IMR-90 (cell line): ENCODE measurements around the gene HSD17B4. TPM values are rescaled to one million over a fixed set of nuclear protein-coding genes. Genes with fewer than 3 reads are reported as not detected.

Source experiments
- ATAC-seq: fragments of 200-7000 bp; cut with Tn5 transposase; 2 replicates; pipeline ENCODE4 v1.9.1; 2020; ENCODE audit warnings: low read depth, mild to moderate bottlenecking, moderate library complexity
- BruUV-seq: library from RNA; stranded (reverse); fragments of 400-500 nt; replicated peaks from 2 replicates; lab custom pipeline; 2021; lab: Mats Ljungman, UMichigan
- CTCF ChIA-PET: fragments of 300-600 bp; formaldehyde crosslinking; extraction: SDS; loops from one replicate; lab custom pipeline; 2021; ENCODE audit warnings: antibody characterized with exemption; lab: Yijun Ruan, JAX
- POLR2A ChIA-PET: fragments of 300-600 bp; sonication (Branson Sonifier 250); formaldehyde crosslinking; loops from one replicate; lab custom pipeline; 2022; ENCODE audit warnings: antibody characterized with exemption; ENCODE audit not compliant: unreplicated experiment; lab: Charles Lee
- DNase-seq: peaks from one replicate; pipeline ENCODE4 v3.0.0; 2013
- H2AFZ ChIP-seq: replicated peaks from 2 replicates; pipeline ENCODE3; 2013; ENCODE audit warnings: low read length, mild to moderate bottlenecking; ENCODE audit not compliant: poor library complexity
- H2AK5ac ChIP-seq: 2 replicates; pipeline ENCODE4 v1.6.1; 2013; ENCODE audit warnings: low read depth, low read length, inconsistent platforms
- H2AK9ac ChIP-seq: replicated peaks from 2 replicates; pipeline ENCODE3; 2013; ENCODE audit warnings: mild to moderate bottlenecking, low read depth, low read length, moderate library complexity; ENCODE audit not compliant: poor library complexity
- H2BK120ac ChIP-seq: 2 replicates; pipeline ENCODE4 v1.6.1; 2013; ENCODE audit warnings: low read depth, low read length, inconsistent platforms
- H2BK15ac ChIP-seq: 3 replicates; pipeline ENCODE4 v1.6.1; 2013; ENCODE audit warnings: low read depth, low read length, inconsistent platforms
- H2BK20ac ChIP-seq: 2 replicates; pipeline ENCODE4 v1.6.1; 2013; ENCODE audit warnings: low read depth, mild to moderate bottlenecking, inconsistent platforms, low read length, moderate library complexity
- H2BK5ac ChIP-seq: 2 replicates; pipeline ENCODE4 v1.6.1; 2013; ENCODE audit warnings: mild to moderate bottlenecking, low read depth, low read length, inconsistent platforms; ENCODE audit not compliant: poor library complexity, severe bottlenecking
- H3K14ac ChIP-seq: replicated peaks from 2 replicates; pipeline ENCODE4 v1.6.1; 2013; ENCODE audit warnings: low read depth, low read length, inconsistent platforms
- H3K18ac ChIP-seq: 2 replicates; pipeline ENCODE4 v1.6.1; 2013; ENCODE audit warnings: low read depth, low read length, control low read depth
- H3K23ac ChIP-seq: 2 replicates; pipeline ENCODE4 v1.6.1; 2013; ENCODE audit warnings: low read depth, low read length, inconsistent platforms
- H3K27ac ChIP-seq: 2 replicates; pipeline ENCODE4 v1.5.1; 2013; ENCODE audit warnings: mild to moderate bottlenecking, control low read depth, low read length; ENCODE audit not compliant: insufficient read depth
- H3K27me3 ChIP-seq: 2 replicates; pipeline ENCODE4 v1.6.1; 2013; ENCODE audit warnings: low read length; ENCODE audit not compliant: control insufficient read depth, insufficient read depth
- H3K36me3 ChIP-seq: 2 replicates; pipeline ENCODE4 v1.6.1; 2013; ENCODE audit warnings: low read length, mixed read lengths; ENCODE audit not compliant: control insufficient read depth, insufficient read depth
- H3K4ac ChIP-seq: 2 replicates; pipeline ENCODE4 v1.6.1; 2013; ENCODE audit warnings: low read depth, low read length, inconsistent platforms
- H3K4me1 ChIP-seq: 2 replicates; pipeline ENCODE4 v1.6.1; 2013; ENCODE audit warnings: low read length, mixed read lengths; ENCODE audit not compliant: control insufficient read depth, insufficient read depth
- H3K4me2 ChIP-seq: 2 replicates; pipeline ENCODE4 v1.6.1; 2013; ENCODE audit warnings: low read depth, mild to moderate bottlenecking, control low read depth, low read length, moderate library complexity
- H3K4me3 ChIP-seq: 2 replicates; pipeline ENCODE4 v1.5.1; 2013; ENCODE audit warnings: low read depth, mild to moderate bottlenecking, control low read depth, low read length, moderate library complexity; ENCODE audit not compliant: insufficient read depth
- H3K56ac ChIP-seq: 2 replicates; pipeline ENCODE4 v1.6.1; 2013; ENCODE audit warnings: low read length, inconsistent platforms; ENCODE audit not compliant: insufficient read depth; ENCODE audit errors: extremely low read depth
- H3K79me1 ChIP-seq, 2 experiments: 2 replicates each; pipeline ENCODE4 v1.6.1; 2013; ENCODE audit warnings: low read length in 2 of 2, inconsistent platforms in 1 of 2, low read depth in 1 of 2
- H3K9ac ChIP-seq: 2 replicates; pipeline ENCODE4 v1.6.1; 2013; ENCODE audit warnings: low read depth, low read length, control low read depth
- H3K9me1 ChIP-seq: 2 replicates; pipeline ENCODE4 v1.6.1; 2013; ENCODE audit warnings: low read length, inconsistent platforms; ENCODE audit not compliant: insufficient read depth
- H3K9me3 ChIP-seq: 2 replicates; pipeline ENCODE4 v1.6.1; 2013; ENCODE audit warnings: low read length; ENCODE audit not compliant: control insufficient read depth, insufficient read depth
- H4K20me1 ChIP-seq: 2 replicates; pipeline ENCODE4 v1.6.1; 2013; ENCODE audit warnings: low read length, inconsistent platforms; ENCODE audit not compliant: insufficient read depth
- H4K5ac ChIP-seq: 2 replicates; pipeline ENCODE4 v1.6.1; 2013; ENCODE audit warnings: mild to moderate bottlenecking, low read depth, low read length, control low read depth
- H4K8ac ChIP-seq, 2 experiments: 2 replicates each; pipeline ENCODE4 v1.6.1; 2013; ENCODE audit warnings: low read depth in 2 of 2, low read length in 2 of 2, control low read depth in 1 of 2, inconsistent platforms in 1 of 2
- H4K91ac ChIP-seq: 2 replicates; pipeline ENCODE4 v1.6.1; 2013; ENCODE audit warnings: low read depth, low read length, inconsistent platforms; ENCODE audit not compliant: insufficient read depth
- BHLHE40 ChIP-seq: fragments of 150-350 bp; IDR thresholded peaks from 2 replicates; pipeline ENCODE4 v1.6.1; 2016; ENCODE audit warnings: mild to moderate bottlenecking, low read depth, low read length
- CEBPB ChIP-seq: IDR thresholded peaks from 2 replicates; pipeline ENCODE4 v1.6.1; 2012; ENCODE audit warnings: low read depth, low read length, improper control_type of control experiment
- CHD1 ChIP-seq: IDR thresholded peaks from 2 replicates; pipeline ENCODE4 v1.6.1; 2012; ENCODE audit warnings: low read depth, low read length, improper control_type of control experiment
- FOS ChIP-seq: fragments of 150-350 bp; IDR thresholded peaks from 2 replicates; pipeline ENCODE4 v1.6.1; 2016; ENCODE audit warnings: low read depth, low read length
- MAFK ChIP-seq: IDR thresholded peaks from 2 replicates; pipeline ENCODE4 v1.6.1; 2012; ENCODE audit warnings: low read depth, low read length, improper control_type of control experiment
- MAZ ChIP-seq: IDR thresholded peaks from 2 replicates; pipeline ENCODE4 v1.6.1; 2012; ENCODE audit warnings: low read depth, mild to moderate bottlenecking, low read length, improper control_type of control experiment, moderate library complexity, borderline replicate concordance
- MXI1 ChIP-seq: IDR thresholded peaks from 2 replicates; pipeline ENCODE4 v1.6.1; 2012; ENCODE audit warnings: low read depth, mild to moderate bottlenecking, low read length, moderate library complexity, borderline replicate concordance
- NFE2L2 ChIP-seq: fragments of 150-350 bp; IDR thresholded peaks from 2 replicates; pipeline ENCODE4 v1.6.1; 2016; ENCODE audit warnings: low read depth, mild to moderate bottlenecking, low read length
- POLR2A ChIP-seq: IDR thresholded peaks from 2 replicates; pipeline ENCODE4 v1.6.1; 2012; ENCODE audit warnings: mild to moderate bottlenecking, low read depth, low read length
- RAD21 ChIP-seq: IDR thresholded peaks from 2 replicates; pipeline ENCODE4 v1.6.1; 2012; ENCODE audit warnings: low read length, improper control_type of control experiment
- RCOR1 ChIP-seq: IDR thresholded peaks from 2 replicates; pipeline ENCODE4 v1.6.1; 2012; ENCODE audit warnings: mild to moderate bottlenecking, low read length, improper control_type of control experiment; ENCODE audit not compliant: insufficient replicate concordance
- RFX5 ChIP-seq: IDR thresholded peaks from 2 replicates; pipeline ENCODE4 v1.8.0; 2012; ENCODE audit warnings: low read depth, mild to moderate bottlenecking, low read length, moderate library complexity
- SMC3 ChIP-seq: fragments of 150-350 bp; IDR thresholded peaks from 2 replicates; pipeline ENCODE4 v1.6.1; 2016; ENCODE audit warnings: low read depth, mild to moderate bottlenecking, antibody characterized with exemption, low read length, moderate library complexity
- USF2 ChIP-seq: fragments of 150-350 bp; IDR thresholded peaks from 2 replicates; pipeline ENCODE4 v1.6.1; 2017; ENCODE audit warnings: mild to moderate bottlenecking, antibody characterized with exemption, low read length, low read depth
- WGBS, 2 experiments: methylation state at CpG; one replicate each; pipeline versions ENCODE4 v1.1.5 to v1.1.7; 2013; ENCODE audit warnings: missing lambda C conversion rate in 2 of 2; ENCODE audit not compliant: insufficient read length in 1 of 2; ENCODE audit errors: extremely low coverage in 2 of 2; 5-methylcytosine and 5-hydroxymethylcytosine counted together
- dilution Hi-C: fragments of 300-500 bp; cut with HindIII; formaldehyde crosslinking; loops from one replicate; pipeline ENCODE4 v1.14.3; 2018; ENCODE audit warnings: low sequenced_read_pairs; ENCODE audit not compliant: unreplicated experiment
- in situ Hi-C: fragments of 300-500 bp; cut with MboI; formaldehyde crosslinking; loops from 3 replicates; pipeline ENCODE4 v1.14.3; 2019; ENCODE audit warnings: low sequenced_read_pairs, inconsistent platforms, mixed read lengths
- intact Hi-C: fragments of 100-400 bp; cut with micrococcal nuclease; formaldehyde crosslinking; loops from 2 replicates; pipeline ENCODE4 v1.10.0; 2022
- polyA plus RNA-seq, 3 experiments: library from polyadenylated mRNA; depleted of rRNA; stranded (reverse); fragments of >200 nt; gene quantifications; 2 replicates each; pipeline ENCODE4 v1.2.3, GENCODE V29; 2012; ENCODE audit warnings: low replicate concordance in 1 of 3
- total RNA-seq: library from RNA; depleted of rRNA; stranded (reverse); fragments of >200 nt; gene quantifications from 2 replicates; pipeline ENCODE4 v1.2.3, GENCODE V29; 2012
- TF ChIP-seq, protein P1 (sequence below): conservative IDR thresholded peaks from 2 replicates; pipeline ENCODE4 v1.5.1; 2012; ENCODE audit warnings: mild to moderate bottlenecking, low read depth, low read length, improper control_type of control experiment
- TF ChIP-seq, protein P2 (sequence below): fragments of 150-350 bp; IDR thresholded peaks from 2 replicates; pipeline ENCODE4 v1.6.1; 2016; ENCODE audit warnings: low read depth, mild to moderate bottlenecking, low read length, moderate library complexity, borderline replicate concordance

The HSD17B4 gene
- total and polyA plus RNA-seq, 2 of the 4 experiments (the other 2 are of a cell fraction), result 95.1 to 154 TPM

DNA sequence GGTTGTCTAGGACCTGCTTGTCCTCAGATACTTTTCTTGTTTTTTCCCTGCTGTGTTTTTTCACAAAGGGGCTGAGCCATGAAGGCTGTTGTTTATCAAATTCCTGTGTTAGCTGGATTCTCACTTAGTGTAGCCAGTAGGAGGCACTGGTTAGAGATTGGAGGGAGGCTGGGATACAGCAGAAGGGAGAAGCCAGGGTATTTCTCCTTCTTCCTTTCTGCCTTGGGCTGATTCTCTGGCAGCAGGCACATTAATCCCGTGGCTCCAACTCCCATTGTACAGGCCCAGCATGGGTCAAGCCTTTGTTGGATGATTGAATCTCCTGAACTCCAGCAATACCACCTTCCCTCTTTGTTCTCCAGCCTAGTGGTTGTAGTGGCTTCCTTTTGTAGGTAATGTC is 130.7 kb downstream of the HSD17B4 start:
- no peak overlapping the region for H4K91ac ChIP-seq
- H4K8ac ChIP-seq, result no peak overlapping the region
- no peak for DNase-seq
- H3K14ac ChIP-seq, result no peak overlapping the region
- intact Hi-C loops (no loop called here), dilution Hi-C loops (no loop called here), in situ Hi-C loops (no loop called here)
- no peaks in the 10 kb centered on the region for H3K36me3 ChIP-seq
- H4K20me1 ChIP-seq, result no peaks in the 10 kb centered on the region
- no peaks in the 10 kb centered on the region for H3K27me3 ChIP-seq
- H3K9me1 ChIP-seq, result no peaks in the 10 kb centered on the region
- no peak overlapping the region for H2BK120ac ChIP-seq
- no peak overlapping the region for H3K56ac ChIP-seq
- H3K4me3 ChIP-seq, result no peak overlapping the region
- no TSS peak for BruUV-seq
- no peak overlapping the region for H2AFZ ChIP-seq
- H2BK20ac ChIP-seq, result no peak overlapping the region
- H3K79me1 ChIP-seq, result no peaks in the 10 kb centered on the region
- H2AK9ac ChIP-seq, result no peak overlapping the region
- H2BK5ac ChIP-seq, result no peak overlapping the region
- H3K18ac ChIP-seq, result no peak overlapping the region
- H2AK5ac ChIP-seq, result no peak overlapping the region
- no peaks in the 10 kb centered on the region for H3K9me3 ChIP-seq
- CTCF ChIA-PET, result no interaction called here
- POLR2A ChIA-PET, result no interaction called here
- H3K4me1 ChIP-seq, result no peaks in the 10 kb centered on the region
- H4K5ac ChIP-seq, result no peak overlapping the region
- no peak overlapping the region for H3K4me2 ChIP-seq
- H3K27ac ChIP-seq, result no peak overlapping the region
- TF ChIP-seq RAD21 (no peak), NFE2L2 (no peak), CEBPB (no peak), USF2 (no peak), MXI1 (no peak), RFX5 (no peak), RCOR1 (no peak), CHD1 (no peak), SMC3 (no peak), MAFK (no peak), BHLHE40 (no peak), MAZ (no peak), FOS (no peak), POLR2A (no peak)
- TF ChIP-seq, protein P1, sequence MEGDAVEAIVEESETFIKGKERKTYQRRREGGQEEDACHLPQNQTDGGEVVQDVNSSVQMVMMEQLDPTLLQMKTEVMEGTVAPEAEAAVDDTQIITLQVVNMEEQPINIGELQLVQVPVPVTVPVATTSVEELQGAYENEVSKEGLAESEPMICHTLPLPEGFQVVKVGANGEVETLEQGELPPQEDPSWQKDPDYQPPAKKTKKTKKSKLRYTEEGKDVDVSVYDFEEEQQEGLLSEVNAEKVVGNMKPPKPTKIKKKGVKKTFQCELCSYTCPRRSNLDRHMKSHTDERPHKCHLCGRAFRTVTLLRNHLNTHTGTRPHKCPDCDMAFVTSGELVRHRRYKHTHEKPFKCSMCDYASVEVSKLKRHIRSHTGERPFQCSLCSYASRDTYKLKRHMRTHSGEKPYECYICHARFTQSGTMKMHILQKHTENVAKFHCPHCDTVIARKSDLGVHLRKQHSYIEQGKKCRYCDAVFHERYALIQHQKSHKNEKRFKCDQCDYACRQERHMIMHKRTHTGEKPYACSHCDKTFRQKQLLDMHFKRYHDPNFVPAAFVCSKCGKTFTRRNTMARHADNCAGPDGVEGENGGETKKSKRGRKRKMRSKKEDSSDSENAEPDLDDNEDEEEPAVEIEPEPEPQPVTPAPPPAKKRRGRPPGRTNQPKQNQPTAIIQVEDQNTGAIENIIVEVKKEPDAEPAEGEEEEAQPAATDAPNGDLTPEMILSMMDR, result no peak
- TF ChIP-seq, protein P2, sequence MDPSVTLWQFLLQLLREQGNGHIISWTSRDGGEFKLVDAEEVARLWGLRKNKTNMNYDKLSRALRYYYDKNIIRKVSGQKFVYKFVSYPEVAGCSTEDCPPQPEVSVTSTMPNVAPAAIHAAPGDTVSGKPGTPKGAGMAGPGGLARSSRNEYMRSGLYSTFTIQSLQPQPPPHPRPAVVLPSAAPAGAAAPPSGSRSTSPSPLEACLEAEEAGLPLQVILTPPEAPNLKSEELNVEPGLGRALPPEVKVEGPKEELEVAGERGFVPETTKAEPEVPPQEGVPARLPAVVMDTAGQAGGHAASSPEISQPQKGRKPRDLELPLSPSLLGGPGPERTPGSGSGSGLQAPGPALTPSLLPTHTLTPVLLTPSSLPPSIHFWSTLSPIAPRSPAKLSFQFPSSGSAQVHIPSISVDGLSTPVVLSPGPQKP, result no peak
- H3K9ac ChIP-seq, result no peak overlapping the region
- no CpG with 5 or more reads among the region's 1 CpG for WGBS, 2 experiments
- H3K23ac ChIP-seq, result no peak overlapping the region
- H2BK15ac ChIP-seq, result no peak overlapping the region
- no peak overlapping the region for H3K4ac ChIP-seq
- ATAC-seq, result no peak
